K562 (cell line): ENCODE measurements around the gene ZDHHC14. TPM values are rescaled to one million over a fixed set of nuclear protein-coding genes. Genes with fewer than 3 reads are reported as not detected.

Experiments
- CHCHD3 ChIP-seq: fragments of 250-450 bp; sonication (Bioruptor Pico); IDR thresholded peaks from 2 replicates; pipeline ENCODE4 v2.1.2; 2022; ENCODE audit warnings: mild to moderate bottlenecking
- CREM ChIP-seq: IDR thresholded peaks from 2 replicates; pipeline ENCODE4 v1.6.1; 2014; ENCODE audit warnings: antibody characterized with exemption, low read depth
- DDX20 ChIP-seq: fragments of 450-650 bp; IDR thresholded peaks from 2 replicates; pipeline ENCODE4 v1.6.1; 2016; ENCODE audit warnings: missing genetic modification characterization, low read depth, mild to moderate bottlenecking, missing compliant biosample characterization, moderate library complexity
- DNMT1 ChIP-seq: fragments of 450-650 bp; IDR thresholded peaks from 2 replicates; pipeline ENCODE4 v1.6.1; 2016; ENCODE audit warnings: antibody characterized with exemption, mild to moderate bottlenecking
- ELF1 ChIP-seq: fragments of 200-800 bp; sonication (Bioruptor generic); IDR thresholded peaks from 2 replicates; pipeline ENCODE4 v1.6.1; 2016; ENCODE audit warnings: missing genetic modification characterization, missing compliant biosample characterization
- EP300 ChIP-seq: IDR thresholded peaks from 2 replicates; pipeline ENCODE4 v1.6.1; 2012; ENCODE audit warnings: low read length, improper control_type of control experiment
- FOXA3 ChIP-seq, 2 experiments: fragments of 450-650 bp in 1 of 2; sonication (generic) in 1 of 2; formaldehyde crosslinking; IDR thresholded peaks in 1 of 2; conservative IDR thresholded peaks in 1 of 2; 2 replicates each; pipeline versions ENCODE4 v1.4.0 to v1.8.0; 2020 to 2022; ENCODE audit warnings: mild to moderate bottlenecking in 2 of 2, missing genetic modification reagents in 1 of 2
- HDAC6 ChIP-seq: IDR thresholded peaks from 2 replicates; pipeline ENCODE4 v1.6.1; 2012; ENCODE audit warnings: low read depth, mild to moderate bottlenecking, control low read depth, inconsistent platforms, low read length, moderate library complexity
- HEY1 ChIP-seq: fragments of 250-450 bp; sonication (Bioruptor Pico); IDR thresholded peaks from 2 replicates; pipeline ENCODE4 v1.5.0; 2020; ENCODE audit warnings: mild to moderate bottlenecking, moderate library complexity, borderline replicate concordance
- HIVEP1 ChIP-seq: fragments of 250-450 bp; sonication (Bioruptor Pico); IDR thresholded peaks from 2 replicates; pipeline ENCODE4 v1.4.0; 2020; ENCODE audit warnings: mild to moderate bottlenecking
- HMGN3 ChIP-seq: IDR thresholded peaks from 2 replicates; pipeline ENCODE4 v1.6.1; 2011; ENCODE audit warnings: borderline replicate concordance, low read depth, mild to moderate bottlenecking, mixed read lengths, low read length; ENCODE audit not compliant: insufficient read length; ENCODE audit errors: extremely low read depth
- MTA2 ChIP-seq: fragments of 450-650 bp; IDR thresholded peaks from 2 replicates; pipeline ENCODE4 v1.6.1; 2016; ENCODE audit warnings: low read depth
- NCOA6 ChIP-seq: fragments of 450-650 bp; IDR thresholded peaks from 2 replicates; pipeline ENCODE4 v1.6.1; 2017; ENCODE audit warnings: mild to moderate bottlenecking
- POLR2G ChIP-seq: fragments of 200-400 bp; formaldehyde crosslinking; IDR thresholded peaks from 2 replicates; pipeline ENCODE4 v1.6.1; 2017; ENCODE audit warnings: low read depth, mild to moderate bottlenecking, antibody characterized with exemption, low read length, moderate library complexity
- PPARD ChIP-seq: fragments of 250-450 bp; sonication (Bioruptor Pico); IDR thresholded peaks from 2 replicates; pipeline ENCODE4 v1.8.0; 2022; ENCODE audit warnings: inconsistent platforms, mild to moderate bottlenecking, moderate library complexity
- RFX1 ChIP-seq: fragments of 450-650 bp; IDR thresholded peaks from 2 replicates; pipeline ENCODE4 v1.6.1; 2016; ENCODE audit warnings: mild to moderate bottlenecking, moderate library complexity
- SMARCA4 ChIP-seq: fragments of 450-650 bp; IDR thresholded peaks from 2 replicates; pipeline ENCODE4 v1.6.1; 2016
- TFAM ChIP-seq: fragments of 250-450 bp; sonication (Bioruptor Pico); conservative IDR thresholded peaks from 2 replicates; pipeline ENCODE4 v1.5.0; 2021; ENCODE audit warnings: mild to moderate bottlenecking, moderate library complexity
- U2AF1 ChIP-seq: fragments of 200-400 bp; formaldehyde crosslinking; optimal IDR thresholded peaks from 2 replicates; pipeline ENCODE3; 2017; ENCODE audit warnings: mild to moderate bottlenecking, low read depth, low read length, moderate library complexity
- ZNF217 ChIP-seq: sonication (generic); formaldehyde crosslinking; IDR thresholded peaks from 2 replicates; pipeline ENCODE4 v1.8.0; 2022; ENCODE audit warnings: mild to moderate bottlenecking, missing genetic modification reagents
- ZNF551 ChIP-seq: fragments of 250-450 bp; sonication (Bioruptor Pico); IDR thresholded peaks from 2 replicates; pipeline ENCODE4 v1.5.0; 2021; ENCODE audit warnings: mild to moderate bottlenecking, moderate library complexity
- ZNF764 ChIP-seq: fragments of 250-450 bp; sonication (Bioruptor Pico); IDR thresholded peaks from 2 replicates; pipeline ENCODE4 v1.4.0; 2020; ENCODE audit warnings: low read depth, mild to moderate bottlenecking, moderate library complexity
- polyA plus RNA-seq, 8 experiments: library from polyadenylated mRNA; depleted of rRNA in 4 of 8; stranded (reverse) in 5 of 8; unstranded in 3 of 8; fragments of >200 nt; fragmentation: Nextera tagmentation in 2 of 8; fragmentation: Illumina TruSeq in 1 of 8; extraction: Ambion mirVana in 2 of 8; extraction: Trizol in 1 of 8; gene quantifications; 2 replicates each; pipeline versions ENCODE4 v1.2.1 to v1.2.3, GENCODE V29; 2011 to 2014; ENCODE audit warnings: inconsistent platforms in 1 of 8, missing spikeins in 1 of 8
- total RNA-seq, 7 experiments: library from RNA; depleted of rRNA in 6 of 7; stranded (reverse); fragments of >200 nt in 6 of 7; fragmentation: Illumina TruSeq in 2 of 7; extraction: Trizol in 2 of 7; gene quantifications; 2 replicates each; pipeline versions ENCODE4 v1.2.1 to v1.2.3, GENCODE V29; 2011 to 2021; ENCODE audit warnings: low replicate concordance in 1 of 7
- TF ChIP-seq, protein P1 (sequence below): fragments of 250-450 bp; sonication (Bioruptor Pico); IDR thresholded peaks from 2 replicates; pipeline ENCODE4 v1.9.0; 2021; ENCODE audit warnings: mild to moderate bottlenecking, inconsistent platforms
- TF ChIP-seq, protein P2 (sequence below): IDR thresholded peaks from 3 replicates; pipeline ENCODE4 v1.6.1; 2011; ENCODE audit warnings: borderline replicate concordance, mild to moderate bottlenecking; ENCODE audit not compliant: insufficient read length, insufficient read depth
- TF ChIP-seq, protein P3 (sequence below), 2 experiments: fragments of 450-650 bp in 1 of 2; sonication (generic) in 1 of 2; formaldehyde crosslinking in 1 of 2; IDR thresholded peaks in 1 of 2; conservative IDR thresholded peaks in 1 of 2; 2 replicates each; pipeline versions ENCODE4 v1.6.1 to v1.8.1; 2016 to 2023; ENCODE audit warnings: mild to moderate bottlenecking in 2 of 2, moderate library complexity in 2 of 2, inconsistent platforms in 1 of 2, missing genetic modification reagents in 1 of 2

The ZDHHC14 gene
- total and polyA plus RNA-seq, 9 of the 15 experiments (the other 6 are each of a cell fraction or from before 2014, with no cell fraction given), result 0.92 to 23.1 (median 13.8) TPM

DNA sequence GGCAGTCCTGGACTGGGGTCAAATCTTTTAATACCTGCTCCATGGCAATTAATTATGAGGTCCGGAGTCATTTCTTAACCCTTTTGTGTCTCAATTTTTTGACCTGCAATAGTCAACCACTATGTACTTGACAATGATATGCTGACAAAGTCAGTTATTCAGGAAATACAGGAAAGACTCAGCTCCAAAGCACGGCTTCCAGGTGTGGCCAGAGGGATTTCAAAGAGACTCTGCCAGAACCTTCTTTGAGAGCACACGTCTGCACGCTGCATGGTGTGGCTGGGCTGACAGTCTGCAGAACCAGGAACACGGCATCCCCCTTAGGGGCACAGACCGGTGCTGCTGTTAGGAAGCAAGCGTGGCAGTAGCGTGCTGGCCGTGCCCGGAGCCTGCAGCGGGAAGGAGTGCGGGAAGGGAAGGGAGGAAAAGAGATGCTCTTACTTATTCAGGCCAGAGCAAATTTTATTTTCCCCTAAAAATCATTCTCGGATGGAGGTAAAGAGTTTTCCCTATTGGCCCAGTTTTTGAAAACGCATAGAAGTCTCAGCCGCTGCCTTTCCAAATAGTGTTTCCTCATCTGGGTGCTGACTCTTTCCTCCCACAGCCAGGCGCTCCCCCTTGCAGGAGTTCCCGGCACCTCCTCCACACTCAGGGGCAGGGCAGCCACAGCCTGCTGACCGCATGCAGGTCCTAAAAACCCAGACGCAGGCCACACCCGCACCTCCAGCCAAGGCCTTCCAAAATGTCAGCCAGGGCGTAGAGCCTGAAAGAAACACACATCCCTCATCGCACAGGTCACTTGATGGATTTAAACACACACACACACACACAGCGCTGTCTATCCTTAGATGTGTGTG is 254.6 kb downstream of the ZDHHC14 start (continued):
- TF ChIP-seq, protein P1, sequence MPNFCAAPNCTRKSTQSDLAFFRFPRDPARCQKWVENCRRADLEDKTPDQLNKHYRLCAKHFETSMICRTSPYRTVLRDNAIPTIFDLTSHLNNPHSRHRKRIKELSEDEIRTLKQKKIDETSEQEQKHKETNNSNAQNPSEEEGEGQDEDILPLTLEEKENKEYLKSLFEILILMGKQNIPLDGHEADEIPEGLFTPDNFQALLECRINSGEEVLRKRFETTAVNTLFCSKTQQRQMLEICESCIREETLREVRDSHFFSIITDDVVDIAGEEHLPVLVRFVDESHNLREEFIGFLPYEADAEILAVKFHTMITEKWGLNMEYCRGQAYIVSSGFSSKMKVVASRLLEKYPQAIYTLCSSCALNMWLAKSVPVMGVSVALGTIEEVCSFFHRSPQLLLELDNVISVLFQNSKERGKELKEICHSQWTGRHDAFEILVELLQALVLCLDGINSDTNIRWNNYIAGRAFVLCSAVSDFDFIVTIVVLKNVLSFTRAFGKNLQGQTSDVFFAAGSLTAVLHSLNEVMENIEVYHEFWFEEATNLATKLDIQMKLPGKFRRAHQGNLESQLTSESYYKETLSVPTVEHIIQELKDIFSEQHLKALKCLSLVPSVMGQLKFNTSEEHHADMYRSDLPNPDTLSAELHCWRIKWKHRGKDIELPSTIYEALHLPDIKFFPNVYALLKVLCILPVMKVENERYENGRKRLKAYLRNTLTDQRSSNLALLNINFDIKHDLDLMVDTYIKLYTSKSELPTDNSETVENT (CRISPR knock-in tag), result no peak
- TF ChIP-seq FOXA3 (CRISPR knock-in tag; conservative IDR thresholded peaks at IDR 0.05 in 1 of 2, IDR thresholded peaks at IDR 0.05 in 1 of 2), result no peak
- TF ChIP-seq ZNF551 (CRISPR knock-in tag), result no peak
- no peak for TF ChIP-seq ZNF217 (CRISPR knock-in tag)
- TF ChIP-seq DDX20 (tag), result no peak
- TF ChIP-seq HEY1 (CRISPR knock-in tag), result no peak
- no peak for TF ChIP-seq HDAC6
- TF ChIP-seq, protein P2, sequence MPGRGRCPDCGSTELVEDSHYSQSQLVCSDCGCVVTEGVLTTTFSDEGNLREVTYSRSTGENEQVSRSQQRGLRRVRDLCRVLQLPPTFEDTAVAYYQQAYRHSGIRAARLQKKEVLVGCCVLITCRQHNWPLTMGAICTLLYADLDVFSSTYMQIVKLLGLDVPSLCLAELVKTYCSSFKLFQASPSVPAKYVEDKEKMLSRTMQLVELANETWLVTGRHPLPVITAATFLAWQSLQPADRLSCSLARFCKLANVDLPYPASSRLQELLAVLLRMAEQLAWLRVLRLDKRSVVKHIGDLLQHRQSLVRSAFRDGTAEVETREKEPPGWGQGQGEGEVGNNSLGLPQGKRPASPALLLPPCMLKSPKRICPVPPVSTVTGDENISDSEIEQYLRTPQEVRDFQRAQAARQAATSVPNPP, result no peak
- no peak for TF ChIP-seq ZNF764 (CRISPR knock-in tag)
- TF ChIP-seq CHCHD3 (CRISPR knock-in tag), result no peak
- no peak for TF ChIP-seq U2AF1
- TF ChIP-seq CREM, result peak; percentile 43; the same call in 1 of the 2 replicates
- TF ChIP-seq ELF1 (tag), result no peak
- TF ChIP-seq, protein P3, sequence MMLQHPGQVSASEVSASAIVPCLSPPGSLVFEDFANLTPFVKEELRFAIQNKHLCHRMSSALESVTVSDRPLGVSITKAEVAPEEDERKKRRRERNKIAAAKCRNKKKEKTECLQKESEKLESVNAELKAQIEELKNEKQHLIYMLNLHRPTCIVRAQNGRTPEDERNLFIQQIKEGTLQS (IDR thresholded peaks at IDR 0.05), result no peak; the same call in 1 of the 2 replicates
- TF ChIP-seq, protein P3 (CRISPR knock-in tag; conservative IDR thresholded peaks at IDR 0.05), result no peak
- no peak for TF ChIP-seq TFAM (CRISPR knock-in tag)
- TF ChIP-seq DNMT1, result no peak
- no peak for TF ChIP-seq NCOA6
- no peak for TF ChIP-seq RFX1
- TF ChIP-seq EP300, result no peak
- no peak for TF ChIP-seq HIVEP1
- TF ChIP-seq HMGN3, result no peak
- TF ChIP-seq POLR2G, result no peak
- 0 out of 2 replicates have a peak, but pooled peaks have one; percentile 9 for TF ChIP-seq MTA2
- TF ChIP-seq PPARD, result no peak
- TF ChIP-seq SMARCA4, result peak; percentile 58; the same call in 1 of the 2 replicates
